WTC11 (cell line): Measurements from ENCODE around the gene LHX4. TPM values are rescaled to one million over a fixed set of nuclear protein-coding genes. Genes with fewer than 3 reads are reported as not detected.

Experiments used
- ATAC-seq: fragments of 200-7000 bp; cut with Tn5 transposase; 2 replicates; pipeline ENCODE4 v1.10.0; 2021; ENCODE audit warnings: mild to moderate bottlenecking, moderate library complexity
- CTCF ChIA-PET: fragments of 300-600 bp; sonication (Branson Sonifier 250); formaldehyde crosslinking; loops from one replicate; lab custom pipeline; 2021; ENCODE audit warnings: antibody characterized with exemption; lab: Charles Lee
- POLR2A ChIA-PET: fragments of 350-600 bp; sonication (Branson Sonifier 250); formaldehyde crosslinking; loops from one replicate; lab custom pipeline; 2021; ENCODE audit warnings: antibody characterized with exemption; lab: Charles Lee
- DNase-seq: peaks from one replicate; pipeline ENCODE4 v3.0.0; 2021; ENCODE audit warnings: low spot score
- H3K27ac Mint-ChIP-seq: 2 replicates; pipeline ENCODE4 v1.8.0; 2021; ENCODE audit warnings: mixed read lengths
- H3K27me3 Mint-ChIP-seq: 2 replicates; pipeline ENCODE4 v1.8.0; 2021; ENCODE audit warnings: low read depth, mild to moderate bottlenecking, moderate library complexity, mixed read lengths
- H3K36me3 Mint-ChIP-seq: 2 replicates; pipeline ENCODE4 v1.8.0; 2021; ENCODE audit warnings: mixed read lengths
- H3K4me1 Mint-ChIP-seq: 2 replicates; pipeline ENCODE4 v1.8.0; 2022; ENCODE audit warnings: mixed read lengths
- H3K4me3 Mint-ChIP-seq: 2 replicates; pipeline ENCODE4 v1.8.0; 2021; ENCODE audit warnings: mild to moderate bottlenecking, moderate library complexity, mixed read lengths
- H3K9me3 Mint-ChIP-seq: 2 replicates; pipeline ENCODE4 v1.8.0; 2021; ENCODE audit warnings: mixed read lengths
- AR ChIP-seq: fragments of 250-450 bp; sonication (Bioruptor Pico); IDR thresholded peaks from 2 replicates; pipeline ENCODE4 v1.9.0; 2021; ENCODE audit warnings: mild to moderate bottlenecking
- ATF6 ChIP-seq: sonication (generic); formaldehyde crosslinking; IDR thresholded peaks from 2 replicates; pipeline ENCODE4 v1.8.1; 2023; ENCODE audit warnings: mild to moderate bottlenecking, missing genetic modification reagents
- E2F5 ChIP-seq: sonication (generic); formaldehyde crosslinking; IDR thresholded peaks from 2 replicates; pipeline ENCODE4 v1.8.1; 2022; ENCODE audit warnings: mild to moderate bottlenecking, moderate library complexity, missing genetic modification reagents
- ELF4 ChIP-seq: sonication (generic); formaldehyde crosslinking; IDR thresholded peaks from 2 replicates; pipeline ENCODE4 v1.8.1; 2022; ENCODE audit warnings: low read depth, mild to moderate bottlenecking, moderate library complexity, missing genetic modification reagents
- EMX1 ChIP-seq: fragments of 250-450 bp; sonication (Bioruptor Pico); IDR thresholded peaks from 2 replicates; pipeline ENCODE4 v1.8.0; 2021; ENCODE audit warnings: mild to moderate bottlenecking
- FOXJ3 ChIP-seq: sonication (generic); formaldehyde crosslinking; IDR thresholded peaks from 2 replicates; pipeline ENCODE4 v1.9.0; 2021; ENCODE audit warnings: missing genetic modification reagents, mild to moderate bottlenecking, borderline replicate concordance
- FOXP4 ChIP-seq: sonication (generic); formaldehyde crosslinking; IDR thresholded peaks from 2 replicates; pipeline ENCODE4 v1.8.0; 2022; ENCODE audit warnings: mild to moderate bottlenecking, missing genetic modification reagents
- GRHL2 ChIP-seq: fragments of 250-450 bp; sonication (Bioruptor Pico); IDR thresholded peaks from 2 replicates; pipeline ENCODE4 v1.8.0; 2022; ENCODE audit warnings: mild to moderate bottlenecking, moderate library complexity; ENCODE audit not compliant: insufficient replicate concordance, severe bottlenecking
- GTF2I ChIP-seq: fragments of 250-450 bp; sonication (Bioruptor Pico); conservative IDR thresholded peaks from 2 replicates; pipeline ENCODE4 v1.4.0; 2021; ENCODE audit warnings: mild to moderate bottlenecking
- MYBL2 ChIP-seq: sonication (generic); formaldehyde crosslinking; IDR thresholded peaks from 2 replicates; pipeline ENCODE4 v1.8.1; 2023; ENCODE audit warnings: mild to moderate bottlenecking, moderate library complexity, missing genetic modification reagents
- NFE2L1 ChIP-seq: sonication (generic); formaldehyde crosslinking; IDR thresholded peaks from 2 replicates; pipeline ENCODE4 v1.8.1; 2023; ENCODE audit warnings: missing genetic modification reagents
- NR2C2 ChIP-seq: sonication (generic); formaldehyde crosslinking; IDR thresholded peaks from 2 replicates; pipeline ENCODE4 v1.8.0; 2022; ENCODE audit warnings: mild to moderate bottlenecking, missing genetic modification reagents
- RELA ChIP-seq: sonication (generic); formaldehyde crosslinking; IDR thresholded peaks from 2 replicates; pipeline ENCODE4 v1.8.1; 2022; ENCODE audit warnings: missing genetic modification reagents, mild to moderate bottlenecking, borderline replicate concordance
- SMAD4 ChIP-seq: sonication (generic); formaldehyde crosslinking; IDR thresholded peaks from 2 replicates; pipeline ENCODE4 v1.8.0; 2022; ENCODE audit warnings: mild to moderate bottlenecking, missing genetic modification reagents
- ZBTB21 ChIP-seq: sonication (generic); formaldehyde crosslinking; IDR thresholded peaks from 2 replicates; pipeline ENCODE4 v1.8.1; 2023; ENCODE audit warnings: mild to moderate bottlenecking, missing genetic modification reagents, borderline replicate concordance
- ZNF263 ChIP-seq: sonication (generic); formaldehyde crosslinking; IDR thresholded peaks from 2 replicates; pipeline ENCODE4 v1.8.1; 2022; ENCODE audit warnings: low read depth, mild to moderate bottlenecking, moderate library complexity, missing genetic modification reagents
- ZNF425 ChIP-seq: fragments of 250-450 bp; sonication (Bioruptor Pico); conservative IDR thresholded peaks from 2 replicates; pipeline ENCODE4 v1.9.0; 2021; ENCODE audit warnings: mild to moderate bottlenecking
- total RNA-seq: library from RNA; stranded (reverse); gene quantifications from 3 replicates; pipeline ENCODE4 v1.2.3, GENCODE V29; 2021
- TF ChIP-seq, protein P1 (sequence below): sonication (generic); formaldehyde crosslinking; IDR thresholded peaks from 2 replicates; pipeline ENCODE4 v1.8.1; 2023; ENCODE audit warnings: mild to moderate bottlenecking, moderate library complexity, missing genetic modification reagents

Gene LHX4
- total RNA-seq, 1 experiment from 2014 or later: 19.2 TPM

- Mint-ChIP-seq H3K27ac (no peak overlapping the region), H3K27me3 (no peaks in the 10 kb centered on the region; the same call in 1 of the 2 replicates), H3K4me3 (no peak overlapping the region), H3K36me3 (no peaks in the 10 kb centered on the region), H3K9me3 (no peaks in the 10 kb centered on the region), H3K4me1 (no peaks in the 10 kb centered on the region)
- ATAC-seq (no peak), DNase-seq (no peak)
- no peak for TF ChIP-seq AR (CRISPR knock-in tag)
- no peak for TF ChIP-seq ATF6 (CRISPR knock-in tag)
- no peak for TF ChIP-seq NFE2L1 (CRISPR knock-in tag)
- no peak for TF ChIP-seq SMAD4 (CRISPR knock-in tag)
- no peak for TF ChIP-seq ZBTB21 (CRISPR knock-in tag)
- no peak for TF ChIP-seq FOXP4
- TF ChIP-seq GRHL2: no peak
- TF ChIP-seq MYBL2 (CRISPR knock-in tag): no peak
- TF ChIP-seq NR2C2 (CRISPR knock-in tag): no peak
- TF ChIP-seq GTF2I (CRISPR knock-in tag): no peak
- no peak for TF ChIP-seq RELA (CRISPR knock-in tag)
- no peak for TF ChIP-seq EMX1 (CRISPR knock-in tag)
- TF ChIP-seq FOXJ3 (CRISPR knock-in tag): no peak
- TF ChIP-seq, protein P1, sequence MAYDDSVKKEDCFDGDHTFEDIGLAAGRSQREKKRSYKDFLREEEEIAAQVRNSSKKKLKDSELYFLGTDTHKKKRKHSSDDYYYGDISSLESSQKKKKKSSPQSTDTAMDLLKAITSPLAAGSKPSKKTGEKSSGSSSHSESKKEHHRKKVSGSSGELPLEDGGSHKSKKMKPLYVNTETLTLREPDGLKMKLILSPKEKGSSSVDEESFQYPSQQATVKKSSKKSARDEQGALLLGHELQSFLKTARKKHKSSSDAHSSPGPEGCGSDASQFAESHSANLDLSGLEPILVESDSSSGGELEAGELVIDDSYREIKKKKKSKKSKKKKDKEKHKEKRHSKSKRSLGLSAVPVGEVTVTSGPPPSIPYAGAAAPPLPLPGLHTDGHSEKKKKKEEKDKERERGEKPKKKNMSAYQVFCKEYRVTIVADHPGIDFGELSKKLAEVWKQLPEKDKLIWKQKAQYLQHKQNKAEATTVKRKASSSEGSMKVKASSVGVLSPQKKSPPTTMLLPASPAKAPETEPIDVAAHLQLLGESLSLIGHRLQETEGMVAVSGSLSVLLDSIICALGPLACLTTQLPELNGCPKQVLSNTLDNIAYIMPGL (CRISPR knock-in tag): no peak
- no peak for TF ChIP-seq E2F5 (CRISPR knock-in tag)
- no peak for TF ChIP-seq ZNF263 (CRISPR knock-in tag)
- no peak for TF ChIP-seq ZNF425 (CRISPR knock-in tag)
- TF ChIP-seq ELF4 (CRISPR knock-in tag): no peak
- POLR2A ChIA-PET: no interaction called here
- CTCF ChIA-PET: interaction anchor here (0.9 to 1.9 kb wide), 3 partner anchors 18 to 28 kb away, joined by 3 to 5 read pairs (median 3); no protein-coding TSS in a partner anchor
Measured at GRCh38 chr1:180206581-180206980, 23.5 kb upstream of the LHX4 start.
